Fibroblast of mammary gland (primary cell): Measurements from ENCODE around the gene FBLN2.
"Not testable (repeated sequence)": the region's sequence is repeated elsewhere in the genome, so short reads cannot be mapped to it uniquely, and the experiment has no call there.

Source experiments
- DNase-seq: peaks from one replicate; pipeline ENCODE4 v3.0.0-alpha.2; 2010; ENCODE audit warnings: low read depth
- H3K4me3 ChIP-seq: 2 replicates; pipeline ENCODE4 v1.5.1; 2011; ENCODE audit warnings: low read depth, mild to moderate bottlenecking, low read length, moderate library complexity; ENCODE audit not compliant: control insufficient read depth
- CTCF ChIP-seq: conservative IDR thresholded peaks from 2 replicates; pipeline ENCODE4 v1.5.1; 2011; ENCODE audit warnings: low read depth, low read length, inconsistent platforms; ENCODE audit not compliant: control insufficient read depth, insufficient read depth

FBLN2 gene

GRCh38 chr3:13548696-13549622 lies at the start of gene FBLN2:
TSS of gene FBLN2 (plus strand) at chr3:13549125. CDS start at chr3:13570356, 21,231 bp downstream.
- DNase-seq, result no peak
- H3K4me3 ChIP-seq, result peak within 1 kb of the TSS; percentile 13
- TF ChIP-seq CTCF, result no peak

DNA sequence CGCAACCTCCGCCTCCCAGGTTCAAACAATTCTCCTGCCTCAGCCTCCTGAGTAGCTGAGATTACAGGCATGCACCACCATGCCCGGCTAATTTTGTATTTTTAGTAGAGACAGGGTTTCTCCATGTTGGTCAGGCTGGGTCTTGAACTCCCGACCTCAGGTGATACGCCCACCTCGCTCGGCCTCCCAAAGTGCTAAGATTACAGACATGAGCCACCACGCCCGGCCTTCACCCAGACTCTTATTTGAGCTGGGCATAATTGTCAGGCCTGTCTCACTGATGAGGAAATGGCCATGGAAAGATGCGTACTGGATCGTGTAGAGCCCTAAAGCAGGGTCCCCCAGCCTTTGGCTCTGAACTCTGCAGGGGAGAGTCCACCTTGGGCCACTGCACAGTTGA lies 49.7 kb upstream of the FBLN2 start:
- not testable (repeated sequence) for DNase-seq, H3K4me3 ChIP-seq

- peak; percentile 53 for TF ChIP-seq CTCF
- no peak for DNase-seq
- H3K4me3 ChIP-seq, result no peak overlapping the region
Observed at GRCh38 chr3:13500133-13500885, 48.6 kb upstream of the FBLN2 start.

DNA sequence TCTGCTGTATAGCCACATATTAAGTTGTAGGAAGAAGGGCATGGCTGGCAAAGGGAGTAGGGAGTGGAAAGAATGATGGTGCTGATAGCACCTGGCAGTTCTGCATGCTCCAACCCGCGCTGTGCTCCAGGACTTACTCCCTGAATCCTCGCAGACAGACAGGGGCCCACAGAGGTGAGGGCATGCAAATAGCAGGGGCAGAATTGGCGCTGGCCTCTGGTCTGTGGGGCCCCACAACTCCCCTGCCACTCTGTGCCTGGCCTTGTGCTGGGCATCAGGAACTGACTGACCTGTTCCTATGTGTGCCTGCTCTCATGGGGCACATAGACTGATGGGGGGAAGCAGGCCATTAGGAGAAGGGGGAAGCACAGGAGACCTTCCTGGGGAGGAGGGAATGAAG lies 47.9 kb upstream of the FBLN2 start:
- no peak overlapping the region for H3K4me3 ChIP-seq
- no peak for DNase-seq
- no peak for TF ChIP-seq CTCF

- no peak for DNase-seq
- no peak overlapping the region for H3K4me3 ChIP-seq
- TF ChIP-seq CTCF, result no peak
Observed at GRCh38 chr3:13501521-13501920, 47.4 kb upstream of the FBLN2 start.

DNA sequence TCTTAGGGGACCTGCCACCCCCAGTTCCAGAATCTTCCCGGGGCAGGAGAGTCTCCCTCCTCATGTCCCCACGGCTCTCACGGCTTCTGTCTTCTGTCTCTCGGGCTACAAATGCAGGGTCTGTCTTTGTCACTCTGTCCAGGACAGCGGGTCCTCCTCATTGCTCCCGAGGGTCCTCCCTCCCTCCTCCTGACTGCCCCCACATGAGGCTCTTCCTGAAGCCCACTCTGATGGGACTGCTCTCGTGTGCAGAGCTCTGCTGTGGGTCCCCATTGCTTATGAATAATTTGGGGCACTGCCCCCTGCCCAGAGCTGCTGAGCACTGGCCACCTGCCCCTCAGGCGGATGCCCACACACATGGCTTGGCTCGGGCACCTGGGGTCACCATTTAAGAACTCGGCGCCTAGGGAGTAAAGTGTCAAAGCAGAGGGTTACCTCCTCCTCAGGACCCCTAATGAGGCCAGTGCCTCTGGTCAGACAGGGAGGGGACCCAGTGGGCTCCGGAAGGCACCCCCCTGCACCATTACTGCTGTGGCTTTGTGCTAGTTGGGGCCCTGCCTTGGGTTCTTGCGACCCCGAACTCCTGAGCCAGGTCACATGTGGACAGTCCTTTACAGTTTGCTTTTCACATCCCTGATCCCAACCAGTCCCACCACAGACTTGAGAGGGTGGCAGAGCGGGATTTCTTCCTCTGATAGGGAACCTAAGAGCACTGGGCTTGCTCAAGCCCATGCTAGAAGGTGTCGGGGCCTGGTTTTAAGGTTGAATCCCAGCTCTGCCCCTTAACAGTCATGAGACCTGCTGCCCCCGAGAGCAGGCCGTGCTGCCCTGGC lies 46.8 kb upstream of the FBLN2 start:
- DNase-seq, result no peak

More for the DNA sequence above, 46.8 kb upstream of the FBLN2 start:
- no peak overlapping the region for H3K4me3 ChIP-seq
- no peak for TF ChIP-seq CTCF
